Measurements from ENCODE around the gene HEATR3.

GRCh38 chr16:50068550-50068949, 2.8 kb downstream of the HEATR3 start:
- TF ChIP-seq CTCF (IDR thresholded peaks at IDR 0.05): no peak
- no peak for TF ChIP-seq POLR2A (IDR thresholded peaks at IDR 0.05)
